Measurements from ENCODE around the gene SGMS2.

The SGMS2 gene

DNA sequence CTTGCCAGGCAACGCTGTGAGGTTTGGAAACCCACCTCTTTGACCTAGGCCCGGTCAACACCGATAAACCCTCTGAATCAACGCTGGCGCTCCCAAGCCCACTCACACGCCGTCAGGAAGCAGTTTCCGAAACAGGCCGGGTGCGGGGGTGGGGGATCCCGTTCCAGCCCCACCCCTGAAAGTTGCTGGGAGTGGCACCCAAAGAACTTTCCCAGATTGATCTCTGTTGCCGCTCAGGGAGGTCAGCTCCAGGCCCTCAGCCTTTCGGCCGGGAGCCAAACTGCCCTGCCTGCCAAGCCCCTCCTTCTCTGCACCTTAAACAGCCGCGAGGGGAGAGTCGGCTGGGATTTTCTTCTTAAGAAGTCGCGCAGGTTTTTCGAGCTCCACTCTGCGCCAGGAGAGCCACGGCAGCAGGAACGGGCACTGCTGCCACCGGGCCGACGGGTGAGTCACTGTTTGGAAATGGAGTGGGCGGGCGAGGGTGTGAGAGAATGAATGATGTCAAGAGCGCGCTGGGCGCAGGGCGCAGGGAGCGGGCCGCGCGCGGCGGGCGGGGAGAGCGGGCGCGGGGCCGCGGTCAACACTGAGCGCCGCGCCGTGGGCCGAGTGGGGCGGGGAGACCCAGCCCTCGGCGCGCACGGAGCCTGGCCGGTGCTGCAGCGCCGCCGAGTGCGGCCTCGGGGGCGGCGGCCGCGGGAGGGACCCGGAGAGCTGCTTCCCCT lies at the start of gene SGMS2:
Gene SGMS2 (plus strand): TSS at position 583 of the 722 bp plus-strand sequence. CDS start 70,622 bp downstream, outside the sequence.
- no peak for FAIRE-seq
- peak; percentile 29 for DNase-seq (ENCODE audit: extremely low spot score, insufficient read length, low read depth)

GRCh38 chr4:107777890-107778289 lies 46.8 kb upstream of the SGMS2 start:
- no peak for DNase-seq (ENCODE audit: extremely low spot score, insufficient read length, low read depth)
- no peak for FAIRE-seq

DNA sequence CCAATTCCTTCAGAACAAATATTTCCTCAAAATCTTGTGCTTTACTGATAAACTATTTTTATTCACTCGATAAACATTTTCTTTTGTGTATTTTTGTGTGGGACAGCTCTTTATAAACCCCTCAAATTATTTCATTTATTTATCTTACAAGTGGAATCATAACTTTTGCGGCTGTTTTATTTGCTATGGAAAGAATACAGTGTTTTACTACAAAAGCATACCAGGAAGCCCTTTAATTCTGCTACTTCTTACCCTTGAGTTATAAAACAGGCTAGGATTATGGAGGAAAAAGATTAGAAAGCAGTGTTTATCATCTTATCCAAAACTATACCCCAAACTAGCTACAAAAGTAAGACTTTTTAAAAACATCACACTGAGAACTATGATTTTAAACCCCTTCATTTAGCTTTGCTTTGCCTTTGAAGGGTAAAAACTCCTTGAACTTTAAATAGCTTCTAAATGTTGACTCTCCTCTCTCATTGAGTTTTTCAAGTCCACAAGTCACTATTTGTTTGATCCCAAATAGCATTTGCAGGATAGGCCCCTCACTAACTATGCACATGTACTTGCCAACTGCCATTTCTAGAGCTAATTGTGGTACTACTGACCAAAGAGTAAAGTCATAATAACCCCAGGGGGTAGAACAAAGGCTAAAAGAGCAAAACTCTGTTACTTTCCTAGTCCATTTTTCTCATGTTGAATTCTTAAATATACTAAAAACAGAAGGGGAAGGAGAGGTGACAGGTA lies 45.8 kb upstream of the SGMS2 start:
- DNase-seq (ENCODE audit: extremely low spot score, insufficient read length, low read depth) = no peak
- no peak for FAIRE-seq

DNA sequence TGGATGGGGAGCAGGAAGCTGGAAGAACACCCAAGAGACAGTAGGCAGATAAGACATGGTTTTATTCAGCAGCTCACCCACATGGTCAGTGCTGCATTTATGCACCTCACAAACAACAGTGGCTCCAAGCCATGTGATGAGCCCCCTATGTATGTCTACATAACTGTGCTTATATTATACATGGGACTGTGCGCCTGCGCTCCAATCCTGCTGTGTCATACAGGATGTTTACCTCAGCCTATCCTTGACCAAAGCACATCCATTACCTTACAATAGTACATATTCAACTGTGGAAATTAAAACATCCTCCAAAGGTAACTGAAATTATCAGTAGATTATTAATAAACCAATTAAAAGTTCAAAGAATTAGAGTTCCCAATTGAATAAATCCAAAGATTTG lies 44.1 kb upstream of the SGMS2 start:
- DNase-seq (ENCODE audit: extremely low spot score, insufficient read length, low read depth) (no peak), FAIRE-seq (no peak)

- no peak for FAIRE-seq
- DNase-seq (ENCODE audit: extremely low spot score, insufficient read length, low read depth) = no peak
Measured at GRCh38 chr4:107791902-107792301, 32.8 kb upstream of the SGMS2 start.

GRCh38 chr4:107792711-107793110 lies 32.0 kb upstream of the SGMS2 start:
- DNase-seq (ENCODE audit: extremely low spot score, insufficient read length, low read depth) (no peak), FAIRE-seq (no peak)

GRCh38 chr4:107793996-107794395 lies 30.7 kb upstream of the SGMS2 start:
- DNase-seq (ENCODE audit: extremely low spot score, insufficient read length, low read depth) (no peak), FAIRE-seq (no peak)

DNA sequence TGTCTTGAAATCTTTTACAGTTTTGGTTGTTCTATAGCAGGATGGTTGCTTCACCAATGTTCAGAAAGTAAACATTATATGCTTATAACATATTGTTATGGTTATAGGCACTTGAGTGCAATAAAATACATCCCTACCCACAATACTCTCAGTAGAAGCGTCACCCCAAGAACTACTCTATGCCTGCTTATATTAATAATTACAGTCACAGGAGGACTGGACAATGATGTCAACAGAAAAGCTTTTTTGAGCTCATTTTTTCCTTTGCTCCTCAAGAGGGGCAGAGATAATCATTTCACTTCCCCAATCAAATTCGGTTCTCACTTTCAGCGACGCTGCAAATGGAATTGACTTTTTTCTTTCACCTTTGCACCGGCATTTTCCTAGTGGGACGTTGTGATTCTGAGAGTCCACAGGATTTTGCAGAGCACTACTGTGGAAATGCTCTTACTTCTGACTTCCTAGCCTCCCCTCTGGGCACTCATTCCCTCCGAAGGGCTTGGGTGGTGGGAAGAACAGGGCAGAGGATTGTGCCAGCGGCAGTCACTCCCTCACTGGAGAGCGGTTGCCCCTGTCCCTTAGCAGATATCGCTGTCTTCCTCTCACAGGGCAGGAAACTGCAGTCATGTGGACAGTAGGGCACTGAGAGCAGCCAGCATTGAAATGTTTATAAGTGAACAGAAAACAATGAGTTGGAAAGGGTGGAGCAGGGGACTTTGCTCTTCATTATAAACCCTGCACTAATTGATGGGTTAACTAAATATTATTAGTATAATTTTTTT lies 24.9 kb upstream of the SGMS2 start:
- DNase-seq (ENCODE audit: extremely low spot score, insufficient read length, low read depth) (no peak), FAIRE-seq (no peak)

DNA sequence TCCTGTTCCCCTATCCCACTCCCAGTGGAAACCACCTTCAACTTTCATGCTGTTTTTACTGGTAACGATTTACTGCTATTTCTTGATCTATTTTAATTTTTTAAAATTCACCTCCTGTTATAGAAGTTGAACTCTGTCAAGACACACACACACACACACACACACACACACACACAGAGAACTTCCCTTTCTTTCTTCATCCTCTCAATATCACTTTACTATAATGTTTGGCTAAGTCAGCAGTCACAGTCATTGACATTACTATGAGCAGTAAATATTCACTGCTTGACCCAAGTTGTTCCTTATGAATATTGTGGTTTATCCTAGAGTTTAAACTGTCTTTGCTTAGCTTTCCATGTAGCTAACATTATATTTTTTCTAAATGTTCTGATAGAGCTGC lies 24.0 kb upstream of the SGMS2 start:
- FAIRE-seq (no peak), DNase-seq (ENCODE audit: extremely low spot score, insufficient read length, low read depth) (no peak)

DNA sequence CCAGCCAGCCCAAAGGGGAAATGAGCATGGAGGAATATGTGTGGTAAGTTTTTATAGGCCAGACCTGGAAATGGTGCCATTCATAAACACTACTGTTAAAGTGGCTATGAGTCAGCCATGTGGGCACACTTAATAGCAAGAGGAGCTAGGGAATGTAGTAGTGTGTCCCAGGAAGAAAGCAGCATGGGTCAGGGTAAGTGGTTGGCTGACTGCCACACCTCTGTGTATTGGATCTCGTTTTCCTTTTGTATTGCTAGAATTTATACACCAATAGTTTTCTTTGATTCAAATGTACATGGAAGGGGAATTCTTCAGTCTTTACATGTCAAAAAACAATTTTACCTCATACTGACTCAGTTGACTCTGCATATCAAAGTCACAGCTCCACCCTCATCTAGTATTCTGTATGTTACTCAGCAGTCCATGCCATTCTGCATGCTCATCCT lies 22.9 kb upstream of the SGMS2 start:
- no peak for FAIRE-seq
- no peak for DNase-seq (ENCODE audit: extremely low spot score, insufficient read length, low read depth)

- DNase-seq (ENCODE audit: extremely low spot score, insufficient read length, low read depth) = no peak
Measured at GRCh38 chr4:107804956-107805355, 19.8 kb upstream of the SGMS2 start.

DNA sequence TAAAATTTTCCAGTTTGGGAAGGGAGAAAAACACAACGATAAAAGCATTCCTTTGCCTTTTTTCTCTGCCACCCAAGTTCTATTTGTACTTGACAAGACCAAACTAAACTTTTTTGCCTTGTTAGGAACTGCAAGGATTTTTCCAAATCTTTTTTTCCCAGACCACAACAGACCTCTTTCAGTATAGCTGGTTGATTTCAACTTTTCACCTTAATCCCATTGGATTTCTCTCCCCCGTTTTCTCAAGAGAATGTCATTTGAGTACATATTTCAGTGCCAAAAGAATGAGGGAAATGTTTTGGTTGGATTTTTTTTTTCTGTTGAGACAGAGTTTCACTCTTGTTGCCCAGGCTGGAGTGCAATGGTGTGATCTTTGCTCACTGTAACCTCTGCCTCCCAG lies 18.5 kb upstream of the SGMS2 start:
- no peak for DNase-seq (ENCODE audit: extremely low spot score, insufficient read length, low read depth)
- no peak for FAIRE-seq

More at GRCh38 chr4:107804956-107805355, 19.8 kb upstream of the SGMS2 start:
- no peak for FAIRE-seq

DNA sequence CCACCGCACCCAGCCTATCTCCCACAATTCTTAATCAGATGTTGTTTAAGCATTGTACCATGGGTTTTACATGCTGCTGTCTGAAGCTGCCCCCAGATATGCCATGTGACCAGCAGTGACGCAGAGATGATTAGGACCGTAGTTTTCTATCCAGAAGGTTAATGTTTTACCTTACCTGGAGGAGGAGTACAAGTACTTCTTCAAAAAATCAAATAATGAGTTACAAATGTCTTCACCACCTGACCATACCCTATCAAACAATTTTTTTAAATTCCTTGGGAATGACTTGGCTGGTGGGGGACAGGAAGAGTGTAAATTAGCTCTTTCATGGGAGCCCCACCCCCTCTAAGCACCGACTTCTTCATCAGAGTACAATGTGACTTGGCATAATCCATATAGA lies 16.2 kb upstream of the SGMS2 start:
- no peak for FAIRE-seq
- DNase-seq (ENCODE audit: extremely low spot score, insufficient read length, low read depth) = no peak

DNA sequence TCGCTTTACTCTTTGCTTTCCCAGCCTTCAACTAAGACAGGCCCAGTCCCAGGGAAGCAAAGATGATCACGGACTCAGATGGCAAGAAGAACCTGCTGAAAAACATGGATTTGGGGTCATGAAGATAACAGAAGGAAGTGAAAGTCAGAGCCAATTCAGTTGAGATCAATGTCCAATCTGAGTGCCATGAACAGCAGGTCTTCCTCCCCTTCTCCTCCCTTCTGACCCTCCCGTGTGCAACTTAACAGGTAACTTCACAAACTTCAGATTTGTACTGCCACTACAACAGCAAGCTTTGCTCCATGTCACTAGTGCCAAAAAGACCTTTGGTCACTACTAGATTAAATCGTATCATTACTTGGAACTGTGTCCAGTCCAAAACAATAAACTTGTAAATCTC lies 15.5 kb upstream of the SGMS2 start:
- FAIRE-seq = no peak
- no peak for DNase-seq (ENCODE audit: extremely low spot score, insufficient read length, low read depth)

DNA sequence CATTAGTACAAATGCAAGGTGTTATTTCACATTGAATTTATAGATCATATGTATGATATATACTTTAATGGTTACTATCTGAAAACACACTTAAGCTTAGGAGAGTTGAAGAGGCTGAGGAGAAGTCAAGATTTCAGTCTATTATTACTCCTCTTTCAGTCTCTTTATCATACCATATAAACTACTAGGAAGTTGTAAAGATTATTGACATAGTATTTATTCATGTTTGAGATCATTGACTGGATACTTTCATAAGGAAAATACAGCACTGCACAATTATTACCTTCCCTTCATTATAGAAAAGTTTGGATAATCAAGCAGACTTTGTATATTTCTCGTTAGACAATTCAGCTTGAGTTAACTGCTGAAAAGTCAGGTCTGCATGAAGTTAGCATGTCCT lies 10.0 kb upstream of the SGMS2 start:
- FAIRE-seq (no peak), DNase-seq (ENCODE audit: extremely low spot score, insufficient read length, low read depth) (no peak)

GRCh38 chr4:107815158-107815557 lies 9.6 kb upstream of the SGMS2 start:
- no peak for FAIRE-seq
- no peak for DNase-seq (ENCODE audit: extremely low spot score, insufficient read length, low read depth)

DNA sequence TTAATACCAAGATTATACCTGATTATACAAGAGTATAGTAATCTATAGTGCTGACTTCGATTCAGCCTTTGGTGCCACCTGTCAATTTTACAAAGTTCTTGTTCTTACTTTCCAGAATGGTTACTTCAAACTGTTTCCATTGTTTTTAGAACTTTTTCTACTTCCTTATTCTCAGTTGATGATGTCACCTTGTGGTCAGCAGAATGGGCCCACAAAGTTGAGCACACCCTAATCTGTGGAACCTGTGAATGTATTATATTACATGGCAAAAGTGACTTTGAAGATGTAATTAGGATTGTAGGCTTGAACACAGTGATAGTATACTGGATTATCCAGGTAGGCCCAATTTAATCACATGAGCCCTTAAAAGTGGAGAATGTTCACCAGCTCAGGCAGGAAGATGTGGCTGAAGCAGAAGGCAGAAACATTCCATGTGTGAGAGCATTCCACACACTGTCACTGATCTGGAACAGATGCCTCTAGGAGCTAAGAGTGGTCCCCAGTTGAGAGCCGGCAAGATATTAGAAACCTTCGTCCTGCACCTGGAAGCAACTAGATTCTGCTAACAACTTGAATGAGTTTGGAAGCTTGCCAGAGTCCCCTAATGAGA lies 6.3 kb upstream of the SGMS2 start:
- DNase-seq (ENCODE audit: extremely low spot score, insufficient read length, low read depth) = no peak
- FAIRE-seq = peak; percentile 33

GRCh38 chr4:107823870-107824349 lies 822 bp upstream of the SGMS2 start:
- FAIRE-seq = no peak
- DNase-seq (ENCODE audit: extremely low spot score, insufficient read length, low read depth) = no peak

GRCh38 chr4:107825072-107825824 lies 516 bp downstream of the SGMS2 start:
- peak; percentile 26 for FAIRE-seq

More at GRCh38 chr4:107825072-107825824, 516 bp downstream of the SGMS2 start:
- no peak for DNase-seq (ENCODE audit: extremely low spot score, insufficient read length, low read depth)
